DMS153 treated with DMSO at 0.1 percent for 48 hours (cell line): ENCODE measurements around the gene KIAA1671.

ENCODE experiments used
- DNase-seq: peaks from one replicate; lab custom pipeline; 2025; ENCODE audit not compliant: unreplicated experiment; lab: John Stamatoyannopoulos, UW

KIAA1671 gene

DNA sequence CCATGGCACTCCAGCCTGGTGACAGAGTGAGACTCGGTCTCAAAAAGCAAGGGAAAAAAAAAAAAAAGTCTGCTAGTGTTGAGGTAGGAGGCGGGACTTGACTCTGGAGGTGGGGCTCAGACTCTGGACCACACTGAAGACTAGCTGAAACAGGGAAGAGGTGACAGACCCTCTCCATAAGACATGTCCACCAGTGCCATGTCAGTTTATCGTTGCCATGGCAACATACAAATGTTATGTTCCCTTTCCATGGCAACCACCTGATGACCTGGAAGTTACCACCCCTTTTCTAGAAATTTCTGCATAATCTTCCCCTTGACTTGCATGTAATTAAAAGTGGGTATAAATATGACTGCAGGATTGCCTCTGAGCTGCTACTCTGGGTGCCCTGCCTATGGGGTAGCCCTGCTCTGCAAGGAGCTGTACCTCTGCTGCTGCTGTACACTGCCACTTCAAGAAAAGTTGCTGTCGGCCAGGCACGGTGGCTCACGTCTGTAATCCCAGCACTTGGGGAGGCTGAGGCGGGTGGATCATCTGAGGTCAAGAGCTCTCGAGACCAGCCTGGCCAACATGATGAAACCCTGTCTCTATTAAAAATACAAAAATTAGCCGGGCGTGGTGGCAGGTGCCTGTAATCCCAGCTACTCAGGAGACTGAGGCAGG is 55.1 kb downstream of the KIAA1671 start:
- DNase-seq, result no peak

GRCh38 chr22:25008666-25009065 is 56.1 kb downstream of the KIAA1671 start:
- DNase-seq, result no peak

- DNase-seq, result no peak
Observed at GRCh38 chr22:25012741-25013143, 60.2 kb downstream of the KIAA1671 start.

DNA sequence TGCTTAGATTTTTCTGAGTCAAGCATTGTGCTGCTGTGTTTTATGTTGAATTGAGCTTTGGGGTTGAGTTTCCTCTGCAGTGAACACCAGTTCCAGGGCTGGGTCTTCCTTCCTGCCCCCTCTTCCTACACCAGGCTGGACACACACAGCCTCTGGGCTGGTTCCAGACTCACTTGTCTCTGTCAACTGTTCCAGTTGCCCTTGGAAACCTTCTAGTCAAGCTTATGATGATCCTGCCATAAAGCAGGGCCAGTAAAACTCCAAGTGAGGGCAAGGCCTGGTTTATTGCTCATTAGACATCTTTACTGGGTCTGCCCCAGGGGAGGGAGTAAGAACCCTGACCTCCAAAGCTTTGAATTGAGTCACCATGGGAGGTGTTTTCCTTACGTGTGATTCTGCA is 61.1 kb downstream of the KIAA1671 start:
- no peak for DNase-seq

- DNase-seq, result no peak
Observed at GRCh38 chr22:25014896-25015755, 62.6 kb downstream of the KIAA1671 start.

DNA sequence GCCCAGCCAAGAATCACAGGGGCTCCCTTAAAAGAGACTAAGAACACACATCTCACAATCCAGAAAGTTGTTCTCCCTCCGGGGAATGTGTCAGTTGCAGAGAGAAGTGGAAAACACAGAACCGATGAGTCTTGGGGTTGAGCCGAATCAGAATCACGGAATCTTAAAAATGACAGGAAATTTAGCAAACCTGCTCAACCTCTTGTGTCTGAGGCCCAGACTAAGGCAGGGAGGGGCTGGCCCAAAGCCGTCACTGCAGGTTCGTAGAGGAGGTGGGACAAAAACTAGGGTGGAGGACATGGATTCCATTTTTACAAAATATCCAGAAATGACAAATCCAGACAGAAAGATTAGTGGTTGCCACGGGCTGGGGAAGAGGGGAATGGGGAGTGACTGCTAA is 63.8 kb downstream of the KIAA1671 start:
- DNase-seq, result no peak

DNA sequence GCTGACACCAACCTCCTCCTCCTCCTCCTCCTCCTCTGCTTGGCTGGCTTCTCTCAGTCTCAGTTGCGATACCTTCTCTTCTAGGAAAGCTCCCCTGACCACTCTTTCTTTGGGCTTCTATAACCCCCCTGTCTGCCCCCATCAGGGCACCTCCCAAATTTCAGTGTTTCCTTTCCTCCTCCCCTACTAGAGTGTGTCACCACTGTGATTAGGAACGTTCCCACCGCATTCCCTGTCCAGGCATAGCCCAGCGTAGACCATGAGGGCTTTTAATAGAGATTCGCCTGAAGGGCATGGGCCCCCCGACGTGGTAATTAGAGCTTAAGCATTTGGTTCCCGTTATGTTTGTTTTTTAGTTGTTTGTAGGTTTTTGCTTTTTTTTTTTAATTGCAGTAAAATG is 65.5 kb downstream of the KIAA1671 start:
- no peak for DNase-seq

GRCh38 chr22:25019427-25020184 is 67.1 kb downstream of the KIAA1671 start:
- no peak for DNase-seq

DNA sequence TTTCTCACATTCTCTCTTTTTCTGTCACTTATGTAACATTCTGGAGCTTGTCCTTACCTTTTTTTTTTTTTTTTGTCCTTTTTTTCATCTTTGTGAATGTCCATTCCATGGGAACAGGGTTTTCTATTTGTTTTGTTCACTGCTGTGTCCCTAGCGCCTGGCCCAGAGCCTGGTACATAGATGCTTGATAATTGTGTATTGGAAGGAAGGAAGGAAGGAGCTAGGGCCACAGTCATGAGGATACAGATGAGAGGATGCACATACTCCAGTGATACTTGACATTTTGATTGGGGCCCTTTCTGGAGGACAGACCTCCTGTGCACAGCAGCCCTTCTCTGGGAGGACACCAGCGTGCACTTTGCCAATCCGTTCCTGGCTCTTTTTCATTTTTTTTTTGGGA is 68.9 kb downstream of the KIAA1671 start:
- no peak for DNase-seq

- no peak for DNase-seq
Observed at GRCh38 chr22:25021976-25022711, 69.6 kb downstream of the KIAA1671 start.

GRCh38 chr22:25023879-25024278 is 71.4 kb downstream of the KIAA1671 start:
- no peak for DNase-seq

- DNase-seq, result no peak
Observed at GRCh38 chr22:25024895-25025294, 72.4 kb downstream of the KIAA1671 start.

- no peak for DNase-seq
Observed at GRCh38 chr22:25025491-25026400, 73.2 kb downstream of the KIAA1671 start.

DNA sequence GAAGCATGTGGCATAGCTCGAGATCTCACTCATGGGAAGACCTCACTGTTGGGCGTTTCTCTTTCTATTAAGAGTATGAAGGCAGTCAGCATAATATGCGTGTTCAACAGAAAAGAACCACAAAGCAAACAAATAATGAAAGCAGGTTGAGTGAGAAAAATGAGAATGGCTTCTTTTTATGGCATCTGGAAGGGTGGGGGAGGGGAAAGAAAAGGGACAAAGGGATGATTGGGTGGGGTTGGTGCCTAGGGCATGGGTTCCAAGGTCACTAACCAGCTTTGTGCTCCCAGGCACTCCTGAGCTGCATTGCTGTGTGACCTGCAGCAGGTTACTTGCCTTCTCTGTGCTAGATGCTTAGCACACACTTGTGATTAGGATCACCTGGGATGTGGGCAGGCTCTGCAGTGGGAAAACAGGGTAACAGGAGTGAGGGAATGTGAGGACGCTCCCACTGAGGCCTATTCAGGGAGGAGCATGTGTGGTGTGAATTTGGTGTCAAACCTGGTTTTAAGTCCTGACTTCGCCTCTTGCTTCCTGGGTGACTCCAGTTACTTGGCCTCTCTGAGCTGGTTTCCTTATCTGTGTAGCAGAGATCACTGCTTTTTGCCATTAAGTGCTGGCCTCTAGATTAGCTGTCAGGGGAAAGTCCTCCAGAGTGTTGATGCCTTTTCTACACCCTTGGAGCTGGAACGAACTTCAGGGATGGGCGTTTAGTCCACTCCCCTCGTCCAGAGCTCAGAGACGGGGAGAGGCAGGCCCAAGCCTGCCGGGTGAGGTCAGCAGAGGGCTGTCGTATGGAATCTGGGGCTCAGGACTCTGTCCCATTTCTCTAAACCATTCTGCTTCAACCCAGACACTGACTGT is 74.8 kb downstream of the KIAA1671 start:
- DNase-seq, result no peak

DNA sequence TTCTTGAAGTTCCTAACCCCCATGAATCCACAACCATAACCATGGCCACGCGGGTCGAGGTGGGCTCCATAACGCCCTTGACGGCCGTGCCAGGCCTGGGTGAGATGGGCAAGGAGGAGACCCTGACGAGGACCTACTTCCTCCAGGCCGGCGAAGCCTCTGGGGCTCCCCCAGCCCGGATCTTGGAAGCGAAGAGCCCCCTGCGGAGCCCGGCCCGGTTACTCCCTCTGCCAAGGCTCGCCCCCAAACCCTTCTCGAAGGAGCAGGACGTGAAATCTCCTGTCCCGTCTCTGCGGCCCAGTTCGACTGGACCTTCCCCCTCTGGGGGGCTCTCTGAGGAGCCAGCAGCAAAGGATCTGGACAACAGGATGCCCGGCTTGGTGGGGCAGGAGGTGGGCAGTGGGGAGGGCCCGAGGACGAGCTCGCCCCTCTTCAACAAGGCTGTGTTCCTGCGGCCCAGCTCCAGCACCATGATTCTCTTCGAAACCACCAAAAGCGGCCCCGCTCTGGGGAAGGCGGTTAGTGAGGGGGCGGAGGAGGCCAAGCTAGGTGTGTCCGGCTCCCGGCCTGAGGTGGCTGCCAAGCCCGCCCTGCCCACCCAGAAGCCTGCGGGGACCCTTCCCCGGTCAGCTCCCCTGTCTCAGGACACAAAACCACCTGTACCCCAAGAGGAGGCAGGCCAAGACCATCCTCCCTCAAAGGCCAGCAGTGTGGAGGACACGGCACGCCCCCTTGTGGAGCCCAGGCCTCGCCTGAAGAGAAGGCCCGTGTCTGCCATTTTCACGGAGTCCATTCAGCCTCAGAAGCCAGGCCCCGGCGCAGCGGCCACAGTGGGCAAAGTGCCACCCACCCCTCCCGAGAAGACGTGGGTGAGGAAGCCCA is 75.7 kb downstream of the KIAA1671 start:
- DNase-seq, result no peak

DNA sequence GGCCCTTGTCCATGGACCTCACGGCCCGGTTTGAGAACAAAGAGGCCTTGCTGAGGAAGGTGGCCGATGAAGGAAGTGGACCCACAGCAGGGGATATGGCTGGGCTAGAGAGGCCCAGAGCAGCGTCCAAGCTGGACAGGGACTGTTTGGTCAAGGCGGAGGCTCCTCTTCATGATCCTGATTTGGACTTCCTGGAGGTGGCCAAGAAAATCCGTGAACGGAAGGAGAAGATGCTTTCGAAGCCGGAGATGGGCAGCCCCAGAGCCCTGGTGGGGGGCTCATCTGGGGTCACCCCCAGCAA is 76.3 kb downstream of the KIAA1671 start:
- no peak for DNase-seq

- no peak for DNase-seq
Observed at GRCh38 chr22:25029181-25029580, 76.7 kb downstream of the KIAA1671 start.

GRCh38 chr22:25030636-25031035 is 78.1 kb downstream of the KIAA1671 start:
- DNase-seq, result no peak
